Mesothelial cell of epicardium (in vitro differentiated cells): ENCODE measurements around the gene MS4A15. TPM values are rescaled to one million over a fixed set of nuclear protein-coding genes. Genes with fewer than 3 reads are reported as not detected.

Experiments
- DNase-seq, 2 experiments: peaks; one replicate each; pipeline ENCODE4 v3.0.0; 2021; ENCODE audit warnings: low spot score in 2 of 2; ENCODE audit not compliant: unreplicated experiment in 2 of 2
- H3K27ac Mint-ChIP-seq: 2 replicates; pipeline ENCODE4 v1.8.0; 2021; ENCODE audit warnings: mixed read lengths
- H3K27me3 Mint-ChIP-seq: 2 replicates; pipeline ENCODE4 v1.8.0; 2021; ENCODE audit warnings: low read depth, mixed read lengths
- H3K36me3 Mint-ChIP-seq: 2 replicates; pipeline ENCODE4 v1.8.0; 2021; ENCODE audit warnings: mixed read lengths
- H3K4me1 Mint-ChIP-seq: 2 replicates; pipeline ENCODE4 v1.8.0; 2021; ENCODE audit warnings: mixed read lengths
- H3K4me3 Mint-ChIP-seq: 2 replicates; pipeline ENCODE4 v1.8.0; 2021; ENCODE audit warnings: mild to moderate bottlenecking, moderate library complexity, mixed read lengths
- H3K9me3 Mint-ChIP-seq: 2 replicates; pipeline ENCODE4 v1.8.0; 2021; ENCODE audit warnings: mixed read lengths
- CTCF ChIP-seq: fragments of 200-600 bp; sonication (generic); IDR thresholded peaks from one replicate; pipeline ENCODE4 v1.5.0; 2021; ENCODE audit warnings: antibody characterized with exemption; ENCODE audit not compliant: unreplicated experiment
- total RNA-seq: library from RNA; stranded (reverse); gene quantifications from 3 replicates; pipeline ENCODE4 v1.2.1, GENCODE V29; 2021

The MS4A15 gene
- total RNA-seq, 1 donor from 2014 or later: 0.13 TPM

DNA sequence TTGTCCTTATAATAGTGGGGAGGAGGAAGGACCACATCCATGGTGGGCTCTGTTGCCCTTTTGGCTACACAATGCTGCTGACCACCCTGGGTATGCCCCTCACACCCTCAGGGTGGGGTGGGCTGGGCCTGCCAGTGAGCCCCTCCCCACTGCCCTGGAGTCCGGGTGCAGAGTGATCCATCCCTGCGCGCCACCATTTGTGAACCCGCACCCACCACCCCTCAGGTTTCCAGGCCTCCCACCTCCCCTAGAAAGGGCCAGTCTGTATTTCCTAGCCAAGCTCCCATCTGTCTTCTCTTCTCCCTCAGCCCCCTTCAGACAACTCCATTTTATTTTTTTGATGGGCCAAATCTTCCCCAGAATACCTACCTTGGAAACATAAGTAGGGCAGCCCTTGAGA is 53.5 kb downstream of the MS4A15 start:
- Mint-ChIP-seq H3K4me1 (no peaks in the 10 kb centered on the region), H3K9me3 (peaks cover 3% of the 10 kb centered on the region), H3K4me3 (no peak overlapping the region), H3K36me3 (no peaks in the 10 kb centered on the region), H3K27ac (no peak overlapping the region), H3K27me3 (peaks cover 30% of the 10 kb centered on the region)
- no peak for TF ChIP-seq CTCF
- DNase-seq: no peak

- Mint-ChIP-seq H3K4me1 (no peaks in the 10 kb centered on the region), H3K27me3 (peaks cover 27% of the 10 kb centered on the region)
These were observed 53.9 kb downstream of the MS4A15 start for GRCh38 chr11:60810569-60810968.

GRCh38 chr11:60813324-60813723 is 56.7 kb downstream of the MS4A15 start:
- no peaks in the 10 kb centered on the region for H3K36me3 Mint-ChIP-seq
- TF ChIP-seq CTCF: no peak
- peaks cover 24% of the 10 kb centered on the region for H3K27me3 Mint-ChIP-seq
- H3K9me3 Mint-ChIP-seq: peaks cover 12% of the 10 kb centered on the region
- no peaks in the 10 kb centered on the region for H3K4me1 Mint-ChIP-seq
- DNase-seq: no peak
- no peak overlapping the region for H3K27ac Mint-ChIP-seq
- no peak overlapping the region for H3K4me3 Mint-ChIP-seq

More at GRCh38 chr11:60810569-60810968, 53.9 kb downstream of the MS4A15 start:
- H3K27ac Mint-ChIP-seq: no peak overlapping the region
- peaks cover 3% of the 10 kb centered on the region for H3K9me3 Mint-ChIP-seq
- TF ChIP-seq CTCF: no peak
- H3K4me3 Mint-ChIP-seq: no peak overlapping the region
- no peaks in the 10 kb centered on the region for H3K36me3 Mint-ChIP-seq
- no peak for DNase-seq

DNA sequence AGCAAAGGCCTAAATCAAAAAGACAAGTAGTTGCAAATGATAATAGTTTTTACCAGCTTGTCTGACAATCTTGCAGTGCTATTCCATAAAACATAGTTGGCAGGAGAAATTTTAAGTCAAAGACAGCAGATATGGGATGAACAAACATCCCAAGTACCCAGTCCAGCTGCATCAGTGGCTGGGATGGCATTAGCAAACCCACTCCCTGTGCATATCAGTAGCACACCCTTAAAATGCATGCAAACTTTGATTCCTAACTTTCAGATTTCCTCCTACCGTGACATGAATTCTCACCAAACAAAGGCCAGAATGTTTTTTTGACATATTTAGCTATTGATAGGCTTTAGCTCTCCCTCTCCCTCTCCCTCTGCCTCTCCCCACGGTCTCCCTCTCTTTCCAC is 57.4 kb downstream of the MS4A15 start:
- TF ChIP-seq CTCF: no peak
- no peaks in the 10 kb centered on the region for H3K36me3 Mint-ChIP-seq
- H3K27me3 Mint-ChIP-seq: peaks cover 24% of the 10 kb centered on the region

GRCh38 chr11:60816590-60817157 is 60.0 kb downstream of the MS4A15 start:
- H3K9me3 Mint-ChIP-seq: peaks cover 12% of the 10 kb centered on the region
- H3K36me3 Mint-ChIP-seq: no peaks in the 10 kb centered on the region
- no peak overlapping the region for H3K27ac Mint-ChIP-seq
- no peaks in the 10 kb centered on the region for H3K4me1 Mint-ChIP-seq
- H3K4me3 Mint-ChIP-seq: no peak overlapping the region
- DNase-seq: no peak
- TF ChIP-seq CTCF: no peak
- peaks cover 13% of the 10 kb centered on the region for H3K27me3 Mint-ChIP-seq

More for the DNA sequence above, 57.4 kb downstream of the MS4A15 start:
- no peak overlapping the region for H3K27ac Mint-ChIP-seq
- peaks cover 12% of the 10 kb centered on the region for H3K9me3 Mint-ChIP-seq
- no peaks in the 10 kb centered on the region for H3K4me1 Mint-ChIP-seq
- H3K4me3 Mint-ChIP-seq: no peak overlapping the region
- DNase-seq: no peak

- Mint-ChIP-seq H3K4me1 (no peaks in the 10 kb centered on the region), H3K9me3 (peaks cover 12% of the 10 kb centered on the region), H3K27me3 (peaks cover 3% of the 10 kb centered on the region), H3K4me3 (no peak overlapping the region), H3K27ac (no peak overlapping the region), H3K36me3 (no peaks in the 10 kb centered on the region)
- no peak for DNase-seq
- TF ChIP-seq CTCF: no peak
These were observed 61.4 kb downstream of the MS4A15 start for GRCh38 chr11:60818057-60818456.
